HUES64 (cell line): ENCODE measurements around the gene LHFPL3.

Source experiments
- H3K27ac ChIP-seq: 2 replicates; pipeline ENCODE4 v1.7.0; 2013; ENCODE audit warnings: low read depth, low read length, inconsistent platforms
- H3K27me3 ChIP-seq: 2 replicates; pipeline ENCODE4 v1.6.1; 2013; ENCODE audit warnings: mild to moderate bottlenecking, low read length; ENCODE audit not compliant: insufficient read depth
- H3K36me3 ChIP-seq: 2 replicates; pipeline ENCODE4 v1.6.1; 2013; ENCODE audit warnings: mild to moderate bottlenecking, low read length; ENCODE audit not compliant: insufficient read depth
- H3K4me1 ChIP-seq: 2 replicates; pipeline ENCODE4 v1.6.1; 2013; ENCODE audit warnings: mild to moderate bottlenecking, low read length, moderate library complexity; ENCODE audit not compliant: insufficient read depth
- H3K4me3 ChIP-seq: 2 replicates; pipeline ENCODE4 v1.5.1; 2013; ENCODE audit warnings: mild to moderate bottlenecking, low read length, moderate library complexity
- H3K9ac ChIP-seq: 2 replicates; pipeline ENCODE4 v1.6.1; 2013; ENCODE audit warnings: mild to moderate bottlenecking, low read depth, low read length
- H3K9me3 ChIP-seq: 2 replicates; pipeline ENCODE4 v1.6.1; 2013; ENCODE audit warnings: low read depth, low read length; ENCODE audit not compliant: insufficient read depth
- WGBS: fragments of 150-250, 120-280 bp; methylation state at CpG from one replicate; pipeline ENCODE4 v1.1.7; 2013; ENCODE audit warnings: missing lambda C conversion rate; 5-methylcytosine and 5-hydroxymethylcytosine counted together

Gene LHFPL3

GRCh38 chr7:104371216-104371979 lies 43.0 kb downstream of the LHFPL3 start:
- Histone ChIP-seq H3K27ac (no peak overlapping the region), H3K9me3 (no peaks in the 10 kb centered on the region), H3K4me3 (no peak overlapping the region), H3K4me1 (0 out of 2 replicates have a peak, but pooled peaks cover 4% of the 10 kb centered on the region), H3K9ac (no peak overlapping the region), H3K27me3 (no peaks in the 10 kb centered on the region), H3K36me3 (no peaks in the 10 kb centered on the region)
- 85% methylated on average over 4 of the region's 4 CpGs for WGBS

- 95% methylated on average over 5 of the region's 5 CpGs for WGBS
- no peaks in the 10 kb centered on the region for H3K9me3 ChIP-seq
- no peak overlapping the region for H3K4me3 ChIP-seq
- 0 out of 2 replicates have a peak, but pooled peaks cover 6% of the 10 kb centered on the region for H3K4me1 ChIP-seq
- no peaks in the 10 kb centered on the region for H3K27me3 ChIP-seq
- H3K36me3 ChIP-seq: no peaks in the 10 kb centered on the region
- H3K9ac ChIP-seq: no peak overlapping the region
- H3K27ac ChIP-seq: no peak overlapping the region
Observed at GRCh38 chr7:104371980-104372357, 43.6 kb downstream of the LHFPL3 start.

GRCh38 chr7:104382616-104383015 lies 54.2 kb downstream of the LHFPL3 start:
- Histone ChIP-seq H3K4me3 (no peak overlapping the region), H3K36me3 (no peaks in the 10 kb centered on the region), H3K4me1 (peaks cover 6% of the 10 kb centered on the region; the same call in 1 of the 2 replicates), H3K27me3 (no peaks in the 10 kb centered on the region), H3K9ac (no peak overlapping the region), H3K9me3 (peaks cover 16% of the 10 kb centered on the region; the same call in 1 of the 2 replicates), H3K27ac (no peak overlapping the region)
- WGBS: 99% methylated on average over 4 of the region's 4 CpGs

- no peaks in the 10 kb centered on the region for H3K36me3 ChIP-seq
- no peaks in the 10 kb centered on the region for H3K27me3 ChIP-seq
- no peak overlapping the region for H3K4me3 ChIP-seq
- H3K9me3 ChIP-seq: peaks cover 33% of the 10 kb centered on the region
- no peak overlapping the region for H3K9ac ChIP-seq
- H3K27ac ChIP-seq: no peak overlapping the region
- peaks cover 6% of the 10 kb centered on the region; the same call in 1 of the 2 replicates for H3K4me1 ChIP-seq
Observed at GRCh38 chr7:104386943-104387342, 58.5 kb downstream of the LHFPL3 start.

GRCh38 chr7:104388222-104388621 lies 59.8 kb downstream of the LHFPL3 start:
- Histone ChIP-seq H3K36me3 (no peaks in the 10 kb centered on the region), H3K9ac (no peak overlapping the region), H3K4me3 (no peak overlapping the region), H3K9me3 (peaks cover 33% of the 10 kb centered on the region), H3K27me3 (no peaks in the 10 kb centered on the region), H3K4me1 (peaks cover 6% of the 10 kb centered on the region; the same call in 1 of the 2 replicates), H3K27ac (no peak overlapping the region)
- WGBS: 83% methylated on average over 3 of the region's 3 CpGs

GRCh38 chr7:104395162-104395561 lies 66.8 kb downstream of the LHFPL3 start:
- no peak overlapping the region for H3K9ac ChIP-seq
- H3K27me3 ChIP-seq: no peaks in the 10 kb centered on the region
- no peak overlapping the region for H3K27ac ChIP-seq
- no peaks in the 10 kb centered on the region for H3K9me3 ChIP-seq
- no peaks in the 10 kb centered on the region for H3K36me3 ChIP-seq
- H3K4me3 ChIP-seq: no peak overlapping the region
- no peaks in the 10 kb centered on the region for H3K4me1 ChIP-seq

GRCh38 chr7:104397442-104397841 lies 69.0 kb downstream of the LHFPL3 start:
- Histone ChIP-seq H3K27ac (no peak overlapping the region), H3K9me3 (no peaks in the 10 kb centered on the region), H3K4me1 (no peaks in the 10 kb centered on the region), H3K36me3 (no peaks in the 10 kb centered on the region), H3K4me3 (no peak overlapping the region), H3K27me3 (no peaks in the 10 kb centered on the region), H3K9ac (no peak overlapping the region)
- 54% methylated on average over 2 of the region's 4 CpGs for WGBS

GRCh38 chr7:104408371-104408770 lies 80.0 kb downstream of the LHFPL3 start:
- Histone ChIP-seq H3K4me3 (no peak overlapping the region), H3K36me3 (no peaks in the 10 kb centered on the region)

GRCh38 chr7:104410742-104411141 lies 82.3 kb downstream of the LHFPL3 start:
- 92% methylated on average over 5 of the region's 5 CpGs for WGBS
- no peak overlapping the region for H3K9ac ChIP-seq
- H3K9me3 ChIP-seq: no peaks in the 10 kb centered on the region
- no peaks in the 10 kb centered on the region for H3K4me1 ChIP-seq
- H3K27me3 ChIP-seq: no peaks in the 10 kb centered on the region
- no peak overlapping the region for H3K27ac ChIP-seq
- H3K4me3 ChIP-seq: no peak overlapping the region
- H3K36me3 ChIP-seq: no peaks in the 10 kb centered on the region

More at GRCh38 chr7:104408371-104408770, 80.0 kb downstream of the LHFPL3 start:
- Histone ChIP-seq H3K27ac (no peak overlapping the region), H3K9ac (no peak overlapping the region), H3K9me3 (no peaks in the 10 kb centered on the region), H3K4me1 (no peaks in the 10 kb centered on the region), H3K27me3 (no peaks in the 10 kb centered on the region)
- 80% methylated on average over 1 of the region's 1 CpG for WGBS

GRCh38 chr7:104412911-104413310 lies 84.5 kb downstream of the LHFPL3 start:
- 71% methylated on average over 3 of the region's 3 CpGs for WGBS
- H3K27ac ChIP-seq: no peak overlapping the region
- no peak overlapping the region for H3K4me3 ChIP-seq
- no peaks in the 10 kb centered on the region for H3K4me1 ChIP-seq
- H3K9ac ChIP-seq: no peak overlapping the region
- H3K27me3 ChIP-seq: no peaks in the 10 kb centered on the region
- no peaks in the 10 kb centered on the region for H3K36me3 ChIP-seq
- no peaks in the 10 kb centered on the region for H3K9me3 ChIP-seq

GRCh38 chr7:104414216-104414615 lies 85.8 kb downstream of the LHFPL3 start:
- 87% methylated on average over 4 of the region's 4 CpGs for WGBS
- Histone ChIP-seq H3K9me3 (no peaks in the 10 kb centered on the region), H3K4me3 (no peak overlapping the region)

GRCh38 chr7:104415700-104416099 lies 87.3 kb downstream of the LHFPL3 start:
- no peaks in the 10 kb centered on the region for H3K36me3 ChIP-seq
- no peak overlapping the region for H3K9ac ChIP-seq
- no peak overlapping the region for H3K4me3 ChIP-seq
- H3K27me3 ChIP-seq: no peaks in the 10 kb centered on the region
- WGBS: 84% methylated on average over 2 of the region's 2 CpGs
- H3K4me1 ChIP-seq: no peaks in the 10 kb centered on the region
- no peaks in the 10 kb centered on the region for H3K9me3 ChIP-seq
- H3K27ac ChIP-seq: no peak overlapping the region

More at GRCh38 chr7:104414216-104414615, 85.8 kb downstream of the LHFPL3 start:
- H3K36me3 ChIP-seq: no peaks in the 10 kb centered on the region
- H3K27me3 ChIP-seq: no peaks in the 10 kb centered on the region
- no peaks in the 10 kb centered on the region for H3K4me1 ChIP-seq
- H3K27ac ChIP-seq: no peak overlapping the region
- H3K9ac ChIP-seq: no peak overlapping the region
